ENCODE measurements around the gene ANO6.

DNA sequence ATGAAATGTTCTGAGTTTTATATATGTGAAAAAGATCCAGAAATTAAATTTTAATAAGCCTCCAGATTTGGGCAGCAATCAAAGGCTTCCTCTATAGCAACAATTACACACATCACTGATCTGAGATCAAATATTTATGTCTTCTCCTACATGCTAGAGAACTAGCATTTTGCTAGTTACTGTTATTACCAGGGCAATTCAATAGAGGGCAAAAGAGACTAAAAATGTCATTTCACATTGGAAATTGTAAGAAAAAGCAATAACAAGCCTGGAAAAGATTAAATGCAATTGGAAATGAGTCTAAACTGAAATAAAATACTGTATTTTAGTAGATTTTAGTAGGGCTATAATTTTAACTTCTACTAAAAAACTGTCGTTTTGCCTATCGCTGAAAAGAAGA is 32.6 kb upstream of the ANO6 start:
- TF ChIP-seq, protein P1, sequence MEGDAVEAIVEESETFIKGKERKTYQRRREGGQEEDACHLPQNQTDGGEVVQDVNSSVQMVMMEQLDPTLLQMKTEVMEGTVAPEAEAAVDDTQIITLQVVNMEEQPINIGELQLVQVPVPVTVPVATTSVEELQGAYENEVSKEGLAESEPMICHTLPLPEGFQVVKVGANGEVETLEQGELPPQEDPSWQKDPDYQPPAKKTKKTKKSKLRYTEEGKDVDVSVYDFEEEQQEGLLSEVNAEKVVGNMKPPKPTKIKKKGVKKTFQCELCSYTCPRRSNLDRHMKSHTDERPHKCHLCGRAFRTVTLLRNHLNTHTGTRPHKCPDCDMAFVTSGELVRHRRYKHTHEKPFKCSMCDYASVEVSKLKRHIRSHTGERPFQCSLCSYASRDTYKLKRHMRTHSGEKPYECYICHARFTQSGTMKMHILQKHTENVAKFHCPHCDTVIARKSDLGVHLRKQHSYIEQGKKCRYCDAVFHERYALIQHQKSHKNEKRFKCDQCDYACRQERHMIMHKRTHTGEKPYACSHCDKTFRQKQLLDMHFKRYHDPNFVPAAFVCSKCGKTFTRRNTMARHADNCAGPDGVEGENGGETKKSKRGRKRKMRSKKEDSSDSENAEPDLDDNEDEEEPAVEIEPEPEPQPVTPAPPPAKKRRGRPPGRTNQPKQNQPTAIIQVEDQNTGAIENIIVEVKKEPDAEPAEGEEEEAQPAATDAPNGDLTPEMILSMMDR (IDR thresholded peaks at IDR 0.05), result peak in 1 of 3 donors; percentile 40
- TF ChIP-seq POLR2AphosphoS5 (IDR thresholded peaks at IDR 0.05) (no peak), POLR2A (IDR thresholded peaks at IDR 0.05) (no peak)

Measured in breast epithelium (tissue), 3 donors.